Measurements from ENCODE around the gene VIPAS39.

The VIPAS39 gene

GRCh38 chr14:77457522-77458248, at the start of gene VIPAS39, which contains the start of gene AHSA1:
TSS of gene VIPAS39 (minus strand) at chr14:77457601. CDS start at chr14:77454102, 3,499 bp downstream.
TSS of gene AHSA1 (plus strand) at chr14:77458093. CDS start at chr14:77458190, 97 bp downstream.
- DNase-seq (ENCODE audit: low read depth in 3 of 3) = peak; percentile 81 to 90 (median 90)

- DNase-seq (ENCODE audit: low read depth in 3 of 3) = no peak
Observed at GRCh38 chr14:77505031-77505430, 47.6 kb upstream of the VIPAS39 start.

- DNase-seq (ENCODE audit: low read depth in 3 of 3) = no peak
Observed at GRCh38 chr14:77503138-77503537, 45.7 kb upstream of the VIPAS39 start.

GRCh38 chr14:77502109-77502782, 44.8 kb upstream of the VIPAS39 start:
- DNase-seq (ENCODE audit: low read depth in 3 of 3) = no peak

GRCh38 chr14:77498984-77499527, 41.7 kb upstream of the VIPAS39 start:
- DNase-seq (ENCODE audit: low read depth in 3 of 3) = no peak

- DNase-seq (ENCODE audit: low read depth in 3 of 3) = peak; percentile 8 to 52 (median 31)
Observed at GRCh38 chr14:77498120-77498979, 40.9 kb upstream of the VIPAS39 start, which contains the start of gene ISM2. TSS of gene ISM2 (minus strand) at chr14:77498816. CDS start at chr14:77498793, 23 bp downstream.

GRCh38 chr14:77495334-77495733, 37.9 kb upstream of the VIPAS39 start:
- no peak for DNase-seq (ENCODE audit: low read depth in 3 of 3)

- no peak for DNase-seq (ENCODE audit: low read depth in 3 of 3)
Observed at GRCh38 chr14:77491056-77491455, 33.7 kb upstream of the VIPAS39 start.

- no peak for DNase-seq (ENCODE audit: low read depth in 3 of 3)
Observed at GRCh38 chr14:77490347-77490986, 33.1 kb upstream of the VIPAS39 start.

GRCh38 chr14:77489041-77489440, 31.6 kb upstream of the VIPAS39 start:
- no peak for DNase-seq (ENCODE audit: low read depth in 3 of 3)

- no peak for DNase-seq (ENCODE audit: low read depth in 3 of 3)
Observed at GRCh38 chr14:77488558-77488957, 31.2 kb upstream of the VIPAS39 start.

GRCh38 chr14:77485901-77486678, 28.7 kb upstream of the VIPAS39 start:
- no peak for DNase-seq (ENCODE audit: low read depth in 3 of 3)

GRCh38 chr14:77485256-77485655, 27.9 kb upstream of the VIPAS39 start:
- DNase-seq (ENCODE audit: low read depth in 3 of 3) = no peak

GRCh38 chr14:77482422-77482821, 25.0 kb upstream of the VIPAS39 start:
- DNase-seq (ENCODE audit: low read depth in 3 of 3) = no peak

- no peak for DNase-seq (ENCODE audit: low read depth in 3 of 3)
Observed at GRCh38 chr14:77478796-77479195, 21.4 kb upstream of the VIPAS39 start.

GRCh38 chr14:77478029-77478428, 20.6 kb upstream of the VIPAS39 start:
- no peak for DNase-seq (ENCODE audit: low read depth in 3 of 3)

GRCh38 chr14:77475432-77476115, 18.2 kb upstream of the VIPAS39 start:
- DNase-seq (ENCODE audit: low read depth in 3 of 3) = no peak

- no peak for DNase-seq (ENCODE audit: low read depth in 3 of 3)
Observed at GRCh38 chr14:77474479-77475177, 17.2 kb upstream of the VIPAS39 start.

- DNase-seq (ENCODE audit: low read depth in 3 of 3) = no peak
Observed at GRCh38 chr14:77473921-77474320, 16.5 kb upstream of the VIPAS39 start.
